OCI-LY1 (cell line): ENCODE data around the gene SKAP1.

Experiments used
- H2AFZ ChIP-seq: fragments of 200-600 bp; sonication (generic), shearing (Covaris generic); 2 replicates; pipeline ENCODE4 v1.6.0; 2014; ENCODE audit warnings: antibody characterized with exemption, mild to moderate bottlenecking, low read length
- H3F3A ChIP-seq: fragments of 200-600 bp; sonication (generic), shearing (Covaris generic); 2 replicates; pipeline ENCODE4 v1.6.0; 2014; ENCODE audit warnings: mild to moderate bottlenecking, antibody characterized with exemption, low read length, moderate library complexity; ENCODE audit not compliant: insufficient read depth
- H3K27ac ChIP-seq: fragments of 200-600 bp; sonication (generic); 2 replicates; pipeline ENCODE4 v1.5.1; 2014; ENCODE audit warnings: low read length, mixed run types, mild to moderate bottlenecking, low read depth; ENCODE audit not compliant: poor library complexity, severe bottlenecking
- H3K27me3 ChIP-seq: fragments of 200-600 bp; sonication (generic); 2 replicates; pipeline ENCODE4 v1.6.0; 2014; ENCODE audit warnings: antibody characterized with exemption, mild to moderate bottlenecking, low read length, moderate library complexity; ENCODE audit not compliant: insufficient read depth
- H3K36me3 ChIP-seq: fragments of 200-600 bp; sonication (generic); 2 replicates; pipeline ENCODE4 v1.6.1; 2014; ENCODE audit warnings: mild to moderate bottlenecking, antibody characterized with exemption, low read length, moderate library complexity, mixed read lengths; ENCODE audit not compliant: insufficient read depth
- H3K4me1 ChIP-seq: fragments of 200-600 bp; sonication (generic); 2 replicates; pipeline ENCODE4 v1.5.1; 2014; ENCODE audit warnings: mild to moderate bottlenecking, low read length, moderate library complexity; ENCODE audit not compliant: insufficient read depth, severe bottlenecking
- H3K4me2 ChIP-seq: fragments of 200-600 bp; sonication (generic), shearing (Covaris generic); 2 replicates; pipeline ENCODE4 v1.6.1; 2014; ENCODE audit warnings: low read length
- H3K4me3 ChIP-seq: fragments of 200-600 bp; sonication (generic); 2 replicates; pipeline ENCODE4 v1.5.1; 2014; ENCODE audit warnings: low read length, low read depth, mild to moderate bottlenecking, mixed read lengths; ENCODE audit not compliant: poor library complexity, severe bottlenecking
- H3K79me2 ChIP-seq: fragments of 200-600 bp; shearing (Covaris generic); 2 replicates; pipeline ENCODE4 v1.6.1; 2016; ENCODE audit warnings: mixed run types, low read length, mixed read lengths; ENCODE audit not compliant: insufficient read depth
- H3K9ac ChIP-seq: fragments of 200-600 bp; sonication (generic), shearing (Covaris generic); 2 replicates; pipeline ENCODE4 v1.6.1; 2014; ENCODE audit warnings: mild to moderate bottlenecking, low read length, mixed read lengths
- H3K9me2 ChIP-seq: fragments of 200-600 bp; sonication (generic), shearing (Covaris generic); 2 replicates; pipeline ENCODE4 v1.6.1; 2014; ENCODE audit warnings: low read depth, mild to moderate bottlenecking, low read length, mixed read lengths
- H3K9me3 ChIP-seq: fragments of 200-600 bp; shearing (Covaris generic); 2 replicates; pipeline ENCODE4 v1.6.1; 2014; ENCODE audit warnings: low read length, mixed read lengths
- H4K20me1 ChIP-seq: fragments of 200-600 bp; sonication (generic), shearing (Covaris generic); 2 replicates; pipeline ENCODE4 v1.6.0; 2016; ENCODE audit warnings: mild to moderate bottlenecking, low read length; ENCODE audit not compliant: insufficient read depth
- EZH2 ChIP-seq: fragments of 200-600 bp; sonication (generic), shearing (Covaris generic); IDR thresholded peaks from 2 replicates; pipeline ENCODE4 v1.8.0; 2017; ENCODE audit warnings: borderline replicate concordance, mixed run types, mild to moderate bottlenecking, antibody characterized with exemption, low read length, moderate library complexity, mixed read lengths
- TF ChIP-seq, protein P1 (sequence below): fragments of 200-600 bp; sonication (generic), shearing (Covaris generic); IDR thresholded peaks from 2 replicates; pipeline ENCODE4 v1.5.1; 2017; ENCODE audit warnings: mild to moderate bottlenecking, antibody characterized with exemption, low read length, moderate library complexity, mixed read lengths

SKAP1 gene

DNA sequence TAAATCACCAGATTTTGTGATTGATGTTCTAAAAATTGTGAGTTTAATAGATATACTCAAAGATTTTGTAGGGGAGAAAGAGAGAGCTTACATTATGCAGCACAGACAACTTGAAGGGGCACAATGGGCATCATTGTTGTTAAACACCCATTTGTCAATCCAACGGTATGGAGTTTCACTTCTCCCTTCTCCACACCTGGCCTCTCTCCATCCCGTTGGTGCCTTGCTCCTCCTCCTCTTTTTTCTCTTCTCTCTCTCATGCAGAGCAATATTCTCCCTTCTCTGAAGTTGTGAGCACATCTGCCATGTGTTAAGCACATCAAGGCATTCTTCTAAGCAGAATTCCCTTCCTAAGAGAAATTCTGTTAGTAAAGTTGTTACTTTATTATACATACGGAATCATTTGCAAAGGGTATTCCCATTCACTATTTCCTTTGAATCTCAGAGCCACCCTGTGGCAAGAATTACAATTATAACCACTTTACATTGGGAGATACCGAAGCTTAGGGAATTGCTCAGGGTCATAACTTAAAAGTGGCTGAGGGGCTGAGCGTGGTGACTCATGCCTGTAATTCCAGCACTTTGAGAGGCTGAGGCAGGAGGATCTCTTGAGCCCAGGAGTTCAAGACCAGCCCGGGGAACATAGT is 40.5 kb upstream of the SKAP1 start:
- no peaks in the 10 kb centered on the region for H3K36me3 ChIP-seq
- H3K9ac ChIP-seq, result no peak overlapping the region
- no peak for TF ChIP-seq EZH2
- TF ChIP-seq, protein P1, sequence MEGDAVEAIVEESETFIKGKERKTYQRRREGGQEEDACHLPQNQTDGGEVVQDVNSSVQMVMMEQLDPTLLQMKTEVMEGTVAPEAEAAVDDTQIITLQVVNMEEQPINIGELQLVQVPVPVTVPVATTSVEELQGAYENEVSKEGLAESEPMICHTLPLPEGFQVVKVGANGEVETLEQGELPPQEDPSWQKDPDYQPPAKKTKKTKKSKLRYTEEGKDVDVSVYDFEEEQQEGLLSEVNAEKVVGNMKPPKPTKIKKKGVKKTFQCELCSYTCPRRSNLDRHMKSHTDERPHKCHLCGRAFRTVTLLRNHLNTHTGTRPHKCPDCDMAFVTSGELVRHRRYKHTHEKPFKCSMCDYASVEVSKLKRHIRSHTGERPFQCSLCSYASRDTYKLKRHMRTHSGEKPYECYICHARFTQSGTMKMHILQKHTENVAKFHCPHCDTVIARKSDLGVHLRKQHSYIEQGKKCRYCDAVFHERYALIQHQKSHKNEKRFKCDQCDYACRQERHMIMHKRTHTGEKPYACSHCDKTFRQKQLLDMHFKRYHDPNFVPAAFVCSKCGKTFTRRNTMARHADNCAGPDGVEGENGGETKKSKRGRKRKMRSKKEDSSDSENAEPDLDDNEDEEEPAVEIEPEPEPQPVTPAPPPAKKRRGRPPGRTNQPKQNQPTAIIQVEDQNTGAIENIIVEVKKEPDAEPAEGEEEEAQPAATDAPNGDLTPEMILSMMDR, result no peak
- H3F3A ChIP-seq, result no peaks in the 10 kb centered on the region
- H3K9me3 ChIP-seq, result no peaks in the 10 kb centered on the region
- H3K4me3 ChIP-seq, result no peak overlapping the region
- no peaks in the 10 kb centered on the region for H3K27me3 ChIP-seq
- H3K27ac ChIP-seq, result no peak overlapping the region
- no peaks in the 10 kb centered on the region for H3K9me2 ChIP-seq
- H3K4me2 ChIP-seq, result no peak overlapping the region
- no peaks in the 10 kb centered on the region for H3K79me2 ChIP-seq
- no peaks in the 10 kb centered on the region for H3K4me1 ChIP-seq
- H4K20me1 ChIP-seq, result no peaks in the 10 kb centered on the region
- H2AFZ ChIP-seq, result no peak overlapping the region

DNA sequence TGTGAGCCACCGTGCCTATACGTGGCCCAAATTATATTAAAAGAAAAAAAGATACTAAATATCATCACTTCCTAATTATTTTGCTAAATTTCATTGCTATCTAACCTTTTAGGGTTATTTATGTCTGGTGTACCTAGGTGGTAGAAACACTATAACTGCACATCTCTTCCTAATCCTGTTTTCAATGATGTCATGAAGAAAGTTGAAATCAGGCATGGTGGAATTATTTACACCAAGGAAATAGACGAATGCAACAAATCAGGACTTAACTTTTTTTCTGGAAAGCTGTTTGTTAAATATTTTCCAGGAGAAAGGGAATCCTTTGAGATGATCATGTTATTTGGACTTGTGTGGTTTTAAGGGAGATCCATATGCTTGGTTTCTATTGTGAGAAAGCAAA is 39.2 kb upstream of the SKAP1 start:
- no peaks in the 10 kb centered on the region for H3K79me2 ChIP-seq
- H3K4me2 ChIP-seq, result no peak overlapping the region
- no peak overlapping the region for H3K27ac ChIP-seq
- H3K9ac ChIP-seq, result no peak overlapping the region
- no peaks in the 10 kb centered on the region for H3K9me3 ChIP-seq
- H2AFZ ChIP-seq, result no peak overlapping the region
- H3K4me1 ChIP-seq, result no peaks in the 10 kb centered on the region
- no peak for TF ChIP-seq EZH2
- TF ChIP-seq, protein P1, result no peak
- H3K9me2 ChIP-seq, result no peaks in the 10 kb centered on the region
- no peaks in the 10 kb centered on the region for H3K27me3 ChIP-seq
- H3F3A ChIP-seq, result no peaks in the 10 kb centered on the region
- no peaks in the 10 kb centered on the region for H3K36me3 ChIP-seq
- H4K20me1 ChIP-seq, result no peaks in the 10 kb centered on the region
- H3K4me3 ChIP-seq, result no peak overlapping the region

DNA sequence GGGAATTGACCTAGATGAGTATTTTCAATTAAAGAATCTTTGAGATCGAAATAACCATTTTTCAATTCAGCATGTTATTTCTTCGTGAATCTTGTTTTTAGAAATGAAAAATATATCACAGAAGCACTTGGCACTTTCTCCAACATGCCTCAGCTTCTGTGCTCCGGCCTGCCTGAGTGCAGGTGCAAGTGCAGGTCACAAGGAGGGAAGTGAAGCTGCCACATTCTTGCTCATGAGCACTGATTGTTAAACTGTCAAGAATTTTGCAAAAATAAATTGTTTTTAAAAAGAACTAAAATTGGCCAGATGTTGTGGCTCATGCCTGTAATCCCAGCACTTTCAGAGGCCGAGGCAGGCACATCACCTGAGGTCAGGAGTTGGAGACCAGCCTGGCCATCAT is 38.3 kb upstream of the SKAP1 start:
- Histone ChIP-seq H4K20me1 (no peaks in the 10 kb centered on the region), H3F3A (no peaks in the 10 kb centered on the region), H3K4me2 (no peak overlapping the region), H3K9ac (no peak overlapping the region), H3K27ac (no peak overlapping the region), H3K4me3 (no peak overlapping the region), H2AFZ (no peak overlapping the region), H3K9me3 (no peaks in the 10 kb centered on the region), H3K79me2 (no peaks in the 10 kb centered on the region), H3K4me1 (no peaks in the 10 kb centered on the region), H3K36me3 (no peaks in the 10 kb centered on the region), H3K27me3 (no peaks in the 10 kb centered on the region), H3K9me2 (no peaks in the 10 kb centered on the region)
- TF ChIP-seq, protein P1, result no peak
- TF ChIP-seq EZH2, result no peak
